ENCODE results near the gene AP4B1.
A peak's percentile ranks its signal among the peaks of the same experiment; 100 is the strongest.

Gene AP4B1

GRCh38 chr1:113928187-113928930 is 23.8 kb upstream of the AP4B1 start:
- POLR2A ChIA-PET: interaction anchor here (0.6 to 5.3 kb wide), 10 partner anchors 9 to 169 kb away, joined by 3 to 84 read pairs (median 4); partner anchors contain the start of genes AP4B1, DCLRE1B, PHTF1 and RSBN1
- Histone ChIP-seq H3K27ac (ENCODE audit: extremely low read depth, low read depth, low read length) (peak overlapping the region; percentile 75; the same call in 1 of the 2 replicates), H3K9me3 (ENCODE audit: control insufficient read depth, insufficient read depth, low read depth, low read length) (no peaks in the 10 kb centered on the region)

More at GRCh38 chr1:113928187-113928930, 23.8 kb upstream of the AP4B1 start:
- Histone ChIP-seq H3K4me1 (ENCODE audit: control insufficient read depth, insufficient read depth, low read length) (peaks cover 3% of the 10 kb centered on the region), H3K4me3 (ENCODE audit: low read depth, low read length) (peak overlapping the region; percentile 96), H3K36me3 (ENCODE audit: control insufficient read depth in 2 of 2, insufficient read depth in 1 of 2, low read length in 2 of 2) (no peaks in the 10 kb centered on the region)
- CTCF ChIA-PET: interaction anchor here (1.3 kb wide), 1 partner anchor 22 kb away, joined by 5 read pairs; no protein-coding TSS in a partner anchor
- TF ChIP-seq ZNF311 (tag by site-specific recombination; IDR thresholded peaks at IDR 0.05; ENCODE audit: borderline replicate concordance) (no peak), ZNF239 (tag by site-specific recombination; IDR thresholded peaks at IDR 0.05) (no peak), PRDM10 (tag by site-specific recombination; IDR thresholded peaks at IDR 0.05) (peak; percentile 61; the same call in 1 of the 2 replicates), ZNF621 (tag by site-specific recombination; IDR thresholded peaks at IDR 0.05) (no peak), KLF9 (tag by site-specific recombination; IDR thresholded peaks at IDR 0.05; ENCODE audit: low read depth) (no peak), ZNF626 (tag by site-specific recombination; IDR thresholded peaks at IDR 0.05) (no peak), ZNF48 (tag by site-specific recombination; IDR thresholded peaks at IDR 0.05) (no peak), ZEB2 (tag by site-specific recombination; IDR thresholded peaks at IDR 0.05) (no peak), PRDM2 (tag by site-specific recombination; IDR thresholded peaks at IDR 0.05; ENCODE audit: borderline replicate concordance) (no peak)
